ENCODE results near the gene NEB.
"Not testable (repeated sequence)": the region's sequence is repeated elsewhere in the genome, so short reads cannot be mapped to it uniquely, and the experiment has no call there.

NEB gene

DNA sequence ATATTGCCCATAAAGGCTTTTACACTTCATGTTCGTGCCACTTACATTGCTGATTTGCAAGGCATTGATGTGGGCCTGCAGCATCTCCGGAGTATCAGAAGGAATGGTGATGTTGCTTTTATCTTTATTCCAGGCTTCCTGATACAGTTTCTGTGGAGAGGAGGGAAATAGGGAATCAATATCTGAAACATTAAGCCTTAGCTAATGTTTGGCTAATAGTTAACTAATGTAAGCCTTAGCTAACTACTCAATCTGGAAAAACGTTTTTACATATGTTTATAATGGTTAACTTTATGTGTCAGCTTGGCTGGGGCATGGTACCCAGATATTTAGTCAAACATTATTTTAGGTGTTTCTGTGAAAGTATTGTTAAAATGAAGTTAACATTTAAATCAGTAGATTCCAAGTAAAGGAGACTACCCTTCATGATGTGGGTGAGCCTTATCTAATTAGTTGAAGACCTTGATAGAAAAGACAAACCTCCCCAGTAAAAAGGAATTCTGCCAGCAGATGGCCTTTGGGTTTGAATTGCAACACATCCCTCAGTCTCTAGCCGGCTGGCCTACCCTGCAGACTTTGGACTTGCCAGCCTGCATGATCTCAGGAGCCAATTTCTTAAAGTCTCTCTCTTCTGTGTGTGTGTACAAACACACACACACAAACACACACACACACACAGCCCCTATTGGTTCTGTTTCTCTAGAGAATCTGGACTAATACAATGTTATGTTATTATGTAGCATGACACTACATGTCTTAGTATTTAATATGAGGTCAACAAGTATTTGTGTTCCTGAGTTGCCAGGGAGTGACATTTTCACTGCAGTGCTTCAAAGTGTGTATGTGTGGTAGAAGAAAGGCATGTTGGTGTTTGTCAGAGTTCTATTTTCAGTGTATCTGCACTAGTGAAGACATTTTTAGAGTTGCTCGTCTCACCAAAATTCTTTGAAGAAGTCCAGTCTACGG, 126.5 kb downstream of the NEB start:
- not testable (repeated sequence) for DNase-seq

DNA sequence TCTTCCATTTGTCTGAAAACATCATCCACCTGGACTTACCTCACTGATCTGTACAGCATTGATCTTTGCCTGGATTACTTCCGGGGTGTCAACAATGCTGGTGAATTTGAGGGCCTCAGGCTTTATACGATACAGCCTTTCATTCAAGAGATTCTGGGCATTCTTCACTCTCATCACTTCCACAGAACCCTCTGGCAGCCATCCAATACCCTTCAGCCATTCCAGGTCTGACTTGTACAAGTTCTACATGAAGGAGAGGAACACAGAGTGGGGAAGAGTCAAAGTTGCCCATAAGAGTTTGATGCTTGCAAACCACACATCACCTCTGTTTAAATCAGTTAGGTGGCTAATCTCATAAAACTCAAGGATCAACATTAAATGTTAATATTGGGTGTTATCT, 130.7 kb downstream of the NEB start:
- not testable (repeated sequence) for DNase-seq

DNA sequence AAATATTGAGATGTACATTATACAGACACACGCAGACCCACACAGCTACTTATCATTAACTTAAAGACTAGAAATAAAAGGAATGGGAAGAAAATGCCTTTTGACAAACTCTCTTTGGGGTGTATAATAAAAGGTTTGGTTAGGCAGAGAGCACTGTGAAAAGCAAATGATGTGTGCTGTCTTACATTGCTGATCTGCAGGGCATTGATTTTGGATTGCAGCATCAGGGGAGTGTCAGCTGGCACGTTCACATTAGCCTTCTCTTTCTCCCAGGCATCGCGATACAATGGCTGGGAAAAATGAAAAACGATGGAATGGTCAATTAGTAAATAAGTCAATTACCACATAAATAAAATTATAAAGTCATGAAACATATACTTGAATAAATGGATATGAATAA, 131.9 kb downstream of the NEB start:
- DNase-seq: not testable (repeated sequence)

DNA sequence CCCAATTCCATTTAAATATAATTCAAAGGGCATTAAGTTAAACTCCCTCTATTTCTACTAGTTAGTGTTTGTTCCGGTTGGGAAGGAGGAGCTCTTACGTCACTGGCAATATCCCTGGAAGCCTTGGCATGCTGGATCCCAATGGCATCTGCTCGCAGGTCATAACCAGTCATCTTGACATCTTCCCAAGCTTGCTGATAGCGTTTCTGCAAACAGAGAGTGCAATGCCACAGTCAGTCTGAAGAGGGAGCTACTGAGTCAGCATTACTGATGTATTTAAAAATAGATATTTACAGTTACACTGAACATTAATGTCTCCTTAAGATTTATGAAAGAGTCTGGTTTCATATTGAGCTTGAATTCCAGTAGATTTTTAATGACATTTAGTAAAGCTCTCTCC, 132.5 kb downstream of the NEB start:
- DNase-seq: not testable (repeated sequence)

DNA sequence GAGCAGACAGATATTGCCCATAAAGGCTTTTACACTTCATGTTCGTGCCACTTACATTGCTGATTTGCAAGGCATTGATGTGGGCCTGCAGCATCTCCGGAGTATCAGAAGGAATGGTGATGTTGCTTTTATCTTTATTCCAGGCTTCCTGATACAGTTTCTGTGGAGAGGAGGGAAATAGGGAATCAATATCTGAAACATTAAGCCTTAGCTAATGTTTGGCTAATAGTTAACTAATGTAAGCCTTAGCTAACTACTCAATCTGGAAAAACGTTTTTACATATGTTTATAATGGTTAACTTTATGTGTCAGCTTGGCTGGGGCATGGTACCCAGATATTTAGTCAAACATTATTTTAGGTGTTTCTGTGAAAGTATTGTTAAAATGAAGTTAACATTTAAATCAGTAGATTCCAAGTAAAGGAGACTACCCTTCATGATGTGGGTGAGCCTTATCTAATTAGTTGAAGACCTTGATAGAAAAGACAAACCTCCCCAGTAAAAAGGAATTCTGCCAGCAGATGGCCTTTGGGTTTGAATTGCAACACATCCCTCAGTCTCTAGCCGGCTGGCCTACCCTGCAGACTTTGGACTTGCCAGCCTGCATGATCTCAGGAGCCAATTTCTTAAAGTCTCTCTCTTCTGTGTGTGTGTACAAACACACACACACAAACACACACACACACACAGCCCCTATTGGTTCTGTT, 137.2 kb downstream of the NEB start:
- DNase-seq: not testable (repeated sequence)

DNA sequence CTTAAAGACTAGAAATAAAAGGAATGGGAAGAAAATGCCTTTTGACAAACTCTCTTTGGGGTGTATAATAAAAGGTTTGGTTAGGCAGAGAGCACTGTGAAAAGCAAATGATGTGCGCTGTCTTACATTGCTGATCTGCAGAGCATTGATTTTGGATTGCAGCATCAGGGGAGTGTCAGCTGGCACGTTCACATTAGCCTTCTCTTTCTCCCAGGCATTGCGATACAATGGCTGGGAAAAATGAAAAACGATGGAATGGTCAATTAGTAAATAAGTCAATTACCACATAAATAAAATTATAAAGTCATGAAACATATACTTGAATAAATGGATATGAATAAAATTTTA, 142.4 kb downstream of the NEB start:
- DNase-seq: not testable (repeated sequence)

DNA sequence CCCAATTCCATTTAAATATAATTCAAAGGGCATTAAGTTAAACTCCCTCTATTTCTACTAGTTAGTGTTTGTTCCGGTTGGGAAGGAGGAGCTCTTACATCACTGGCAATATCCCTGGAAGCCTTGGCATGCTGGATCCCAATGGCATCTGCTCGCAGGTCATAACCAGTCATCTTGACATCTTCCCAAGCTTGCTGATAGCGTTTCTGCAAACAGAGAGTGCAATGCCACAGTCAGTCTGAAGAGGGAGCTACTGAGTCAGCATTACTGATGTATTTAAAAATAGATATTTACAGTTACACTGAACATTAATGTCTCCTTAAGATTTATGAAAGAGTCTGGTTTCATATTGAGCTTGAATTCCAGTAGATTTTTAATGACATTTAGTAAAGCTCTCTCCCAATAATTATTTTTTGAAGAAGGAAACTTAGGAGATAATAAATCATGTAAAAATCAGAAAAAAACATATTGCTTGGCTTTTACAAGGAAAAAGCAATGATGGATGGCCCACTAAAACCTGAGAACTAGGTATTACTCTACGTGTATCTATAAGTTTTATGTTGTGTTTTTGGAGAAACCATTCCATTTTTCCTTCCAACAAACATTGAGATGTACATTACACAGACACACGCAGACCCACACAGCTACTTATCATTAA, 142.9 kb downstream of the NEB start:
- not testable (repeated sequence) for DNase-seq

DNA sequence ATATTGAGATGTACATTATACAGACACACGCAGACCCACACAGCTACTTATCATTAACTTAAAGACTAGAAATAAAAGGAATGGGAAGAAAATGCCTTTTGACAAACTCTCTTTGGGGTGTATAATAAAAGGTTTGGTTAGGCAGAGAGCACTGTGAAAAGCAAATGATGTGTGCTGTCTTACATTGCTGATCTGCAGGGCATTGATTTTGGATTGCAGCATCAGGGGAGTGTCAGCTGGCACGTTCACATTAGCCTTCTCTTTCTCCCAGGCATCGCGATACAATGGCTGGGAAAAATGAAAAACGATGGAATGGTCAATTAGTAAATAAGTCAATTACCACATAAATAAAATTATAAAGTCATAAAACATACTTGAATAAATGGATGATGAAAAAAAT, 153.0 kb downstream of the NEB start:
- not testable (repeated sequence) for DNase-seq

DNA sequence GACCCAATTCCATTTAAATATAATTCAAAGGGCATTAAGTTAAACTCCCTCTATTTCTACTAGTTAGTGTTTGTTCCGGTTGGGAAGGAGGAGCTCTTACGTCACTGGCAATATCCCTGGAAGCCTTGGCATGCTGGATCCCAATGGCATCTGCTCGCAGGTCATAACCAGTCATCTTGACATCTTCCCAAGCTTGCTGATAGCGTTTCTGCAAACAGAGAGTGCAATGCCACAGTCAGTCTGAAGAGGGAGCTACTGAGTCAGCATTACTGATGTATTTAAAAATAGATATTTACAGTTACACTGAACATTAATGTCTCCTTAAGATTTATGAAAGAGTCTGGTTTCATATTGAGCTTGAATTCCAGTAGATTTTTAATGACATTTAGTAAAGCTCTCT, 153.6 kb downstream of the NEB start:
- not testable (repeated sequence) for DNase-seq

DNA sequence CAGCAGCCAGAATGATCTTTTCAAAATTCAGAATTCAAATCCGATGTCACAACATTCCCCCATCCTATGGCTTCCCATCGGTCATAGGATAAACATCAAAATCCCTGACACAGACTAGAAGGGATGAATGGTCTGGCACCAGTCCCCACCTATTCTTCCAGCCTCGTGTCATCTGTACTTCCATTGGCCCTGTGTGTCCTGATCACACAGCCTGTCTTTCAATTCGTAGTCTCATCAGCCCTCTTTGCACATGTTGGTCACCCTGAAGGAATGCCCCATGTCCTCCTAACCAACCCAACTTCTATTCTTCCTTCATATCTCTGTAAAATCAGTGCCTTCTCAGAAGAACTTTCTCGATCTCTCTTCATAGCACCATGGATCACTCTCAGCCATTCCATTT, 157.2 kb downstream of the NEB start:
- DNase-seq: no peak

DNA sequence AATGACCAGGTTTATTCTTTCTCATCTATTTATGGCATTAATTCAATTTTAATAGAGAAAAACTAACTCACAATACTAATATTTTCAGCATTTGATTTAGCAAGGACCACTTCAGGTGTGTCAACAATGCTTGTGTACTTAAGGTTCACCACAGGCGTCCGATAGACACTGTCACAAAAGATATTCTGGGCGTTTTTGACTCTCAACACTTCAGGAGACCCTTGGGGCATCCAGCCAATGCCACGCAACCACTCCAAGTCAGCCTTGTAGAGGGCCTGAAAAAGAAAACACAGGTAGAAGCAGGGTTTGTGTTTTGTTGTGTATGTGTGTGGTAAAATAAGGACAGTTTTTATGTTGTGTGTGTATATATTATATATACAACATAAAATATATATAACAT, 158.2 kb downstream of the NEB start:
- no peak for DNase-seq

DNA sequence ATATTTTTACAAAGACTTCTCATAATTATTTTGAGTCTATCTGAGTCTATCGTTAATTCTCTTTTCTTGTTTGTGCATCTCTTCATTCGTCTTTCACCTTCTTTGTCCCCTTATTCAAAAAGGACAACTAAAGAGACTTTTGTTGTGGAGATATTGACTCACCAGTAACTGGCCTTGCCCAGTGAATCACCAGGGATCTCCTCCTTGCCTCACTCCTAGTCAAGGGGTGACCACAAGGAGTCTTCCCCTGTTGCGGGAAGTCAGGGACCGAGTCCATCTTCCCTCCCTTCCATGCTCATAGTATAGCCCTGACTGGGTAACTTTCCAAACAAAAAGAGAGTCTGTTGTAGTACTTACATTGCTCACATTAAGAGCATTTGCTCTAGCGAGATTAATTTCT, 158.9 kb downstream of the NEB start:
- DNase-seq: no peak

DNA sequence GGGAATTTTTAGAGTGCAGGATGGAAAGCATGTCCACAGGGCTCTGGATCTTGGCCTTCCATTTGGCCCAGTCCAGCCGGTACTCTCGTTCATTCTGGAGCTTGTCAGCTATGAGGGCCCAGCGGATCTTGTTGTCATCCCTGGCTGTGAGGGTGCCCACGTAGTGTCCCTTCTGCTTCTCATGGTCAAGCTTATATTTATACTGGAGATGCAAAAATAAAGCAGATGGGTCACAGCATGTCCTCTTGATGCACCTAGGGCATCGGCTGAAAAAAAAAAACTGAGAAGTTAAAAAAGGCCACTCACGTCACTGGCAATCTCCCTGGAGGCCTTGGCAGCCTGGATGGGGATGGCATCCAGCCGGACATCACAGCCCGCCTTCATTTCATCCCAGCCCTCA, 164.1 kb downstream of the NEB start:
- DNase-seq: no peak

DNA sequence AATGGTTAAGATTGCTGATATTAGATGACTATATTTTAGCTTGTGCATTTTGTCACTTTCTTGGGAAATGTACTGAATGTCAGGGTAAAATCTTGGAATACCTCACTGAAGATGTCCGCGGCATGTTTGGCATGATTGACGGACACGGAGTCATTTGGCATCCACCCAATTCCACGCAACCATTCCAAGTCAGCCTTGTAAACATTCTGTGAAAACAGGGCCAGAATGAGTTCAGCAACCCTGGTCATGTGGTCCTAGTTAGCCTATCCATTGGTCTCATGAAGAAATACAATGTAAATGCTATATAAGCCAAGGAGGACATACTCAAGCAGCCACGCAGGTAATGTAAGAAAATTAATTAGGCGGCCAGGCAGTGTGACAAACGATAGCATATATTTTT, 165.1 kb downstream of the NEB start:
- no peak for DNase-seq

DNA sequence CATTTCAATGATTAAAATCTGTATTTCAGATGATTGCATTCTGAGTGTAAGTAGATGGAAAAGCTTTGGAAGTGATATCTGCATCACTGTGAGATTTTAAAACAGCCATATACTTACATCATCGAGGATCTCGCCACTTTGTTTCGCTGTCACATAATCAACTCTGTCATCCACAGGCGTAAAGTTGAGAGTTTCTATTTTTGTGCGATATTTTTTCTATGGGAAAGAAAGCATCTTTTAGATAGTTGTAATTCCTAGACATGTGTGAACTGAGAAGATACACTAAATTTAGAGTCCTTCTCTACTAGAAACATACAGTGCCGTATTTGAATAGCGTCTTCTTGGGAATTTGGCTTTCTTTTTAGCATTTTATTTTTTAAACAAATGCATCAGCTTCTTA, 165.8 kb downstream of the NEB start:
- DNase-seq: no peak

DNA sequence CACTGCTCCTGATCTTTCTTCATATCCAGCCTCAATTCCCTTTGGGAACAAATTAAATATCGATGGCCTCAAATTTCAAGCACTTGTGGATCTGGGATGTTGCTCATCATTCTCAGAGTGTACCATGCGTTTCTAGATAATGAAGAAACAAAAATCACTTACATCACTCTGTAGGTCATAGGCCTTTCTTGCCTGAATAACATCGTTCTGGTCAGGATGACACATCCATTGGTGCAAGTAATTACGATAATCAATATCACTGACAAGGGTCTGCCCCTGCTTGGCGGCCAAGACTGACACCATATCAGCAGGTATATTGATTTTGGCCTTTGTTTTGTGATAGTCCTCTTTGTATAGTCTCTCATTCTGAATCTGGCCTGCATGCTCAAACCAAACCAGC, 167.3 kb downstream of the NEB start:
- no peak for DNase-seq

DNA sequence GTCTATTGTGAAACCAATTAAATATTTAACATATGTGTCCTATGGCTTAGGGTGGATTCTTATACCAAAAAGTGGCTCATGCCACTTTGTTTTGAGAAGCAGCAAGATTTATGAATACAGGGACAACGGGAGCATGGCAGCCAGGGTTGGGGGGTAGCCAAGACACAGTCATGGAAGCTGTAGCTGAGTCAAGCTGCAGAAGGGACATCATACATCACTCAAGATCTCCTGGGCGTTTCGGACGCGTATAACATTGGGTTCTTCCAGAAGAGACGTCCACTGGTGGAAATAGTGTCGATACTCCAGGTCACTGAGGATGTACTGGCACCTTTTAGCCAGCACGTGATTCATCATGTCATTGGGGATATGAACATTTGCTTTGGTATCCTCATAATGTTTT, 171.9 kb downstream of the NEB start:
- DNase-seq: no peak

DNA sequence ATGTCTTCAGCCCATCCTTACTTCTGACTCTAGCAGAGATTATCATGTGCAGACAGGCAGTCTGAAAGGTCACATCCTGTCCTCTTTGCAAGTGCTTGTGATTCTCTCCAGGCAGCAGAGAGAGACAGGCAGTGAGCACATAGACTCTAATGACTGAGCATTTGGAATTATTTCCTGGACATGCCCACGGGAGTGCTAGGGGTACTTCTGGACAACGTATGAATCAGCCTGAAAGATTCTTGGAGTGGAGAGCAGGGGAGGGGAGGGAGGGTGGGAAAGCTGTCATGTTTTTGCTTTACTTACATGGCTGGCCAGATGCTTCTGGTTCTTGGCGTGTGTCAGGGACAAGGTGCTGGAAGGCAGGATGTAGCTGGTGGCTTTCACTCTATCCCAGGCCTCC, 174.0 kb downstream of the NEB start:
- DNase-seq: no peak

DNA sequence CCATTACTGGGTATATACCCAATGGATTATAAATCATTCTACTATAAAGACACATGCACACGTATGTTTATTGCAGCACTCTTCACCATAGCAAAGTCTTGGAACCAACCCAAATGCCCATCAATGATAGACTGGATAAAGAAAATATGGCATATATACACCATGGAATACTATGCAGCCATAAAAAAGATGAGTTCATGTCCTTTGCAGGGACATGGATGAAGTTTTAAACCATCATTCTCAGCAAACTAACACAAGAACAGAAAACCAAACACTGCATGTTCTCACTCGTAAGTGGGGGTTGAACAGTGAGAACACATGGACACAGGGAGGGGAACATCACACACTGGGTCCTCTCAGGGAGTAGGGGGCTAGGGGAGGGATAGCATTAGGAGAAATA, 174.8 kb downstream of the NEB start:
- not testable (repeated sequence) for DNase-seq

DNA sequence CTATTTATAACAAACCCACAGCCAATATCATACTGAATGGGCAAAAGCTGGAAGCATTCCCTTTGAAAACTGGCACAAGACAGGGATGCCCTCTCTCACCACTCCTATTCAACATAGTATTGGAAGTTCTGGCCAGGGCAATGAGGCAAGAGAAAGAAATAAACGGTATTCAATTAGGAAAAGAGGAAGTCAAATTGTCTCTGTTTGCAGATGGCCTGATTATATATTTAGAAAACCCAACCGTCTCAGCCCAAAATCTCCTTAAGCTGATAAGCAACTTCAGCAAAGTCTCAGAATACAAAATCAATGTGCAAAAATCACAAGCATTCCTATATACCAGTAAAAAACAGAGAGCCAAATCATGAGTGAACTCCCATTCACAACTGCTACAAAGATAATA, 176.4 kb downstream of the NEB start:
- DNase-seq: not testable (repeated sequence)

DNA sequence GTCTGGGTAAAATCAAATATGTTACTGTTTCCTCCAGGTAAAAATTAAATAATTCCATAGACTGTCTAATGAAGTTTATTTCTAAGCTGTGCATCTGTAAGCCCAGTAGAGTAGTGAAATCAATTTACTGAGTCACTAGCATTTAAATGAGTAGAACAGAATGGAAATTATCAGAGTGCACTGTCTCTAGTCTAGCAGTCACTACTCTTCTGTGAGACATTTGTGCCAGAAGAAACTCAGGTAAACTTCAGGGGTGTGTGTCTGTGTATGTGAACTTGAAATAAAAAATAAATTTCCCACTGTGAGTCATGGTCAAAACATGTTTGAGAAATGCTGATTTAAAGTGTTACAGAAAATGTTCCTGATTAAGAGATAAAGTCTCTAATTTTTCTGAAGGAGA, 178.2 kb downstream of the NEB start:
- no peak for DNase-seq

DNA sequence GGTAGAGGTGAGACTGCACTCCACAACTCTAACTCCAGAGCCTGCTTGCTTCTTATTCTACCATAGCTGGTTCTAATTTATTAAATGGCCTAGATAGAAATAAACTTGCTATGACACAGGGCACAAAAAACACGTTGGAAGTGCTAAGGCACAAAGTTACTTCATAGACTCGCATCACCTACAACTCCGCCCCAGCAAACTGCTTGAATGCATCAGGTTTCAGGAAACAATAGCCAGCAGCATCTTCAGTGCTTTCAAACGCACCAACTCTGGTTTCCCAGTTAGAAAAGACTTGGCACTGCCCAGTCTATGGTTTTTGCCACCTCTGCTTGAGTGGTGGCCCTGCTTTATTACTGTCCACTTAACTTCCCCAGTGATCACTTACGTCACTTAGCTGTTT, 182.0 kb downstream of the NEB start:
- no peak for DNase-seq

DNA sequence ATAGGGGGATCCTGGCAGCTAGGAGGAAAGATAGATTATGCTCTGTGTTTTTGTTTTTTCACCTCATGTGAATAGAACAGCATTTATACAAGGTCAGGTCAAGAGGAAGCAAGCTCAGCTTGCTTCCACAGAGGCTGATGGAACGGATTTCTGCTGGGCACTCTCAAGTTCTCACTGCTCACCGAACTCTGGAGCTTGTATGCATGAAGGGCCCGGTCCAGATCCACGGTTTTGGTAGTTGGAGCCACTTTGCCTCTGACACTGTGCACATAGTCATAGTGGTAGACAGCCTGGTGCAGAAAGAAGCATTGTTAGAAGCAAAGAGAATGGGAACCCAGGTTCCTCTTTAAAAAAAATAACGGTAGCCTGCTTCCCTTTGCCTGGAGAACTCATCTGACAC, 182.7 kb downstream of the NEB start:
- DNase-seq: no peak

DNA sequence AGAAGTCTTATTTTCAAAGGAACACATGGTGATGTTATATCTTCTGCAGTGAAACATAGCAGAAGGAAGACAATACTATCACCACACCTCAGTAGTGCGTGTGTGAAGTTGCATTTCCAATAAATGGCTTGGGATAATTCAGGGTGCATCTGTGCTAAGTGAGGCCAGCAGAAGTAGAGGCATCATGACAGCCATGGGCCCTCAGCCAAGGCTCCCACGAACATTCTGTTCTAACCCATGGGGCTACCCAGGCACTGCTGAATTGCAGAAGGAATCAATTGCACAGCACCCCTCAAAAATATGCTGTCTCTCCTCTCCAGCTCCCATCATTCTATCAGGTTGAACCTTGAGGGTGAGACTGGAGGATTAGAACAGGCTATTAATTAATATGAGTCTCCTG, 185.1 kb downstream of the NEB start:
- DNase-seq: no peak

Measured in GF-D8 (cell line).